ENCODE measurements around the gene FHIT.

GRCh38 chr3:59699648-59700320, 1551.5 kb downstream of the FHIT start:
- TF ChIP-seq CTCF (IDR thresholded peaks at IDR 0.05) (no peak), EZH2 (IDR thresholded peaks at IDR 0.05) (no peak), EZH2phosphoT487 (IDR thresholded peaks at IDR 0.05) (no peak)

Measured in neural progenitor cell (in vitro differentiated cells).